HCT116 (cell line): Measurements from ENCODE around the gene PRPF8. TPM values are rescaled to one million over a fixed set of nuclear protein-coding genes. Genes with fewer than 3 reads are reported as not detected.

ENCODE experiments used
- ATAC-seq: fragments of 200-7000 bp; cut with Tn5 transposase; 2 replicates; pipeline ENCODE4 v1.9.1; 2020; ENCODE audit warnings: mild to moderate bottlenecking, moderate library complexity
- BruUV-seq: library from RNA; stranded (reverse); fragments of 400-500 nt; replicated peaks from 2 replicates; lab custom pipeline; 2021; lab: Mats Ljungman, UMichigan
- CTCF ChIA-PET: fragments of 300-600 bp; sonication (Branson Sonifier 250); formaldehyde crosslinking; loops from one replicate; lab custom pipeline; 2021; ENCODE audit warnings: antibody characterized with exemption; lab: Charles Lee
- POLR2A ChIA-PET: fragments of 300-600, 350-600 bp; sonication (Branson Sonifier 250); formaldehyde crosslinking; loops from one replicate; lab custom pipeline; 2021; ENCODE audit warnings: antibody characterized with exemption; lab: Charles Lee
- RAD21 ChIA-PET, 2 experiments: fragments of 300-600 bp; sonication (Branson Sonifier 250); formaldehyde crosslinking; loops; one replicate each; lab custom pipeline; 2023; ENCODE audit warnings: low total read pairs in 2 of 2; ENCODE audit not compliant: uncharacterized antibody in 2 of 2, unreplicated experiment in 2 of 2, low non-redundant PET in 1 of 2; lab: Charles Lee
- DNase-seq: peaks from one replicate; pipeline ENCODE4 v3.0.0-alpha.2; 2010; ENCODE audit warnings: low read depth, low spot score
- H2AFZ ChIP-seq: fragments of 200-600 bp; shearing (Covaris generic), sonication (generic); 2 replicates; pipeline ENCODE4 v1.6.1; 2017; ENCODE audit warnings: low read depth, mixed run types, mixed read lengths, antibody characterized with exemption, low read length; ENCODE audit not compliant: poor library complexity, severe bottlenecking
- H3K27ac ChIP-seq: 2 replicates; pipeline ENCODE4 v1.5.1; 2012; ENCODE audit warnings: low read depth, low read length
- H3K27me3 ChIP-seq: fragments of 200-600 bp; sonication (generic); 2 replicates; pipeline ENCODE4 v1.6.1; 2016; ENCODE audit warnings: mixed run types, low read length, mixed read lengths; ENCODE audit not compliant: insufficient read depth
- H3K36me3 ChIP-seq, 2 experiments: fragments of 200-500 bp in 1 of 2; fragments of 200-600 bp in 1 of 2; sonication (Bioruptor generic) in 1 of 2; sonication (generic) in 1 of 2; 2 replicates each; pipeline versions ENCODE4 v1.5.1 to v1.6.1; 2014 to 2016; ENCODE audit warnings: low read length in 2 of 2, inconsistent platforms in 1 of 2, mixed read lengths in 1 of 2, mixed run types in 1 of 2; ENCODE audit not compliant: insufficient read depth in 2 of 2, control insufficient read depth in 1 of 2
- H3K4me1 ChIP-seq, 2 experiments: fragments of 200-600 bp in 1 of 2; sonication (generic) in 1 of 2; 2 replicates each; pipeline versions ENCODE4 v1.5.1 to v1.6.1; 2012 to 2017; ENCODE audit warnings: low read length in 2 of 2, inconsistent platforms in 1 of 2, mild to moderate bottlenecking in 1 of 2, mixed read lengths in 1 of 2, mixed run types in 1 of 2, moderate library complexity in 1 of 2; ENCODE audit not compliant: insufficient read depth in 2 of 2, control insufficient read depth in 1 of 2
- H3K4me2 ChIP-seq: fragments of 200-600 bp; sonication (generic); 2 replicates; pipeline ENCODE4 v1.6.1; 2017; ENCODE audit warnings: mixed run types, low read length, mixed read lengths
- H3K4me3 ChIP-seq, 2 experiments: fragments of 200-600 bp in 1 of 2; sonication (generic) in 1 of 2; replicated peaks in 1 of 2; 2 replicates each; pipeline ENCODE4 v1.5.1; 2011 to 2016; ENCODE audit warnings: low read length in 2 of 2, control low read depth in 1 of 2, low read depth in 1 of 2, mild to moderate bottlenecking in 1 of 2, mixed read lengths in 1 of 2, mixed run types in 1 of 2
- H3K79me2 ChIP-seq: fragments of 200-600 bp; sonication (generic); 2 replicates; pipeline ENCODE4 v1.6.1; 2017; ENCODE audit warnings: mild to moderate bottlenecking, mixed run types, low read length, moderate library complexity, mixed read lengths; ENCODE audit not compliant: insufficient read depth
- H3K9ac ChIP-seq: fragments of 200-600 bp; sonication (generic); 2 replicates; pipeline ENCODE4 v1.6.1; 2016; ENCODE audit warnings: low read length, mixed read lengths
- H3K9me2 ChIP-seq: fragments of 200-600 bp; sonication (generic), shearing (Covaris generic); 2 replicates; pipeline ENCODE4 v1.6.1; 2017; ENCODE audit warnings: mixed run types, mild to moderate bottlenecking, moderate library complexity; ENCODE audit not compliant: insufficient read depth
- H3K9me3 ChIP-seq, 2 experiments: fragments of 200-500 bp in 1 of 2; fragments of 200-600 bp in 1 of 2; sonication (Bioruptor generic) in 1 of 2; sonication (generic) in 1 of 2; 2 replicates each; pipeline ENCODE4 v1.6.1; 2014 to 2017; ENCODE audit warnings: low read length in 2 of 2, mixed read lengths in 2 of 2, inconsistent platforms in 1 of 2, low read depth in 1 of 2, mild to moderate bottlenecking in 1 of 2, mixed run types in 1 of 2, moderate library complexity in 1 of 2; ENCODE audit not compliant: control insufficient read depth in 1 of 2, insufficient read depth in 1 of 2
- H4K20me1 ChIP-seq: fragments of 200-600 bp; sonication (generic), shearing (Covaris generic); 2 replicates; pipeline ENCODE4 v1.6.1; 2017; ENCODE audit warnings: mixed run types, mild to moderate bottlenecking, moderate library complexity; ENCODE audit not compliant: insufficient read depth
- EGR1 ChIP-seq: IDR thresholded peaks from 2 replicates; pipeline ENCODE4 v1.6.1; 2012; ENCODE audit warnings: low read depth
- ELF1 ChIP-seq: IDR thresholded peaks from 2 replicates; pipeline ENCODE4 v1.6.1; 2012; ENCODE audit warnings: low read depth, borderline replicate concordance
- EZH2 ChIP-seq: fragments of 200-600 bp; sonication (generic); IDR thresholded peaks from 2 replicates; pipeline ENCODE4 v1.6.1; 2017; ENCODE audit warnings: antibody characterized with exemption, mixed run types
- EZH2phosphoT487 ChIP-seq: fragments of 200-600 bp; IDR thresholded peaks from 2 replicates; pipeline ENCODE4 v1.6.1; 2018; ENCODE audit warnings: antibody characterized with exemption, borderline replicate concordance
- FOSL1 ChIP-seq: IDR thresholded peaks from 2 replicates; pipeline ENCODE4 v1.6.1; 2012; ENCODE audit warnings: low read depth
- JUND ChIP-seq: IDR thresholded peaks from 2 replicates; pipeline ENCODE4 v1.6.1; 2012
- POLR2A ChIP-seq: IDR thresholded peaks from 2 replicates; pipeline ENCODE4 v1.7.0; 2011; ENCODE audit warnings: borderline replicate concordance; ENCODE audit not compliant: insufficient read depth, insufficient read length; ENCODE audit errors: extremely low read depth
- POLR2AphosphoS5 ChIP-seq: IDR thresholded peaks from 2 replicates; pipeline ENCODE4 v1.6.1; 2011; ENCODE audit warnings: mild to moderate bottlenecking, low read depth, low read length, moderate library complexity
- RAD21 ChIP-seq: IDR thresholded peaks from 2 replicates; pipeline ENCODE4 v1.6.1; 2012; ENCODE audit warnings: low read depth, mild to moderate bottlenecking
- SRF ChIP-seq: IDR thresholded peaks from 2 replicates; pipeline ENCODE4 v1.6.1; 2012; ENCODE audit warnings: low read depth
- TCF7L2 ChIP-seq: IDR thresholded peaks from 2 replicates; pipeline ENCODE4 v1.7.0; 2011; ENCODE audit warnings: borderline replicate concordance, inconsistent platforms; ENCODE audit not compliant: insufficient read depth, insufficient read length; ENCODE audit errors: extremely low read depth
- YY1 ChIP-seq: IDR thresholded peaks from 2 replicates; pipeline ENCODE4 v1.6.1; 2011; ENCODE audit warnings: low read length, low read depth, moderate library complexity, mild to moderate bottlenecking; ENCODE audit not compliant: insufficient replicate concordance; ENCODE audit errors: extremely low read depth
- ZNF274 ChIP-seq: fragments of 200-500 bp; sonication (Bioruptor generic); IDR thresholded peaks from 2 replicates; pipeline ENCODE4 v1.6.1; 2014; ENCODE audit warnings: mild to moderate bottlenecking, low read depth, low read length, inconsistent platforms
- intact Hi-C: fragments of 100-400 bp; cut with micrococcal nuclease; formaldehyde crosslinking; loops from 2 replicates; pipeline ENCODE4 v1.10.0; 2022
- total RNA-seq: library from RNA; stranded (reverse); gene quantifications from one replicate; pipeline ENCODE4 v1.2.1, GENCODE V29; 2021; ENCODE audit not compliant: unreplicated experiment
- TF ChIP-seq, protein P1 (sequence below): IDR thresholded peaks from 2 replicates; pipeline ENCODE4 v1.6.1; 2012
- TF ChIP-seq, protein P2 (sequence below), 3 experiments: fragments of 200-600 bp in 1 of 3; sonication (generic) in 1 of 3; IDR thresholded peaks in 2 of 3; conservative IDR thresholded peaks in 1 of 3; 2 replicates each; pipeline ENCODE4 v1.5.1; 2012 to 2017; ENCODE audit warnings: low read depth in 2 of 3, low read length in 2 of 3, antibody characterized with exemption in 1 of 3, borderline replicate concordance in 1 of 3, control low read depth in 1 of 3, mild to moderate bottlenecking in 1 of 3, mixed read lengths in 1 of 3, mixed run types in 1 of 3, moderate library complexity in 1 of 3; ENCODE audit not compliant: insufficient read depth in 1 of 3
- TF ChIP-seq, protein P3 (sequence below): IDR thresholded peaks from 2 replicates; pipeline ENCODE4 v1.6.1; 2011; ENCODE audit warnings: mild to moderate bottlenecking, low read length, moderate library complexity; ENCODE audit not compliant: insufficient replicate concordance; ENCODE audit errors: extremely low read depth

PRPF8 gene
- total RNA-seq, 1 experiment from 2014 or later = 386 TPM

DNA sequence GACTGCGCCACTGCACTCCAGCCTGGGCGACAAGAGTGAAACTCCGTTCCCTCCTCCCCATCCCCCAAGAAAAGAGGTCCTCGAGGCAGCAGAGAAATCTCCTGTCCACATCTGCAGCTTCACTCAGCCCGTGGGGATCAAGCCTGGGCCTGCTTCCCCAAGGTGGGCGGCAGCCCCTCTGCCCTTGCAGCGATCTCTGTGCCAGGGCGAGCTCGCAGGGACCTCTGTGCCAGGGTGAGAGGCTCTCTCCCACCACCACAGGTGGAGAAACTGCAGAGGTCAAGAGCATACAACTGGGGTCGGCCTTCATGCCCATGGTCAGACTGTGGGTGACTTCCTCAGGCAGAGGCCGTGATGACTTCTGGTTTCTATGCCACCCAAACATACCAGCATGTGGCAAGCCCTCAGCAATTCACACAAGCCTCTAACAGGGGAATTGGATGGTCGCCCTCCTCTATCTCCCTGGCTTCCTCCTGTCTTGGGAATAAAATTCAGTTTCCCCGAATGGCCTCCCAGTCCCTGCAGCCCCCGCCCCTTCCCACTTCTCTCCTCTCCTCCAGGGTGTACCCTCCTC, 61.5 kb downstream of the PRPF8 start:
- no peak overlapping the region for H3K4me3 ChIP-seq
- ChIA-PET CTCF (no interaction called here), POLR2A (no interaction called here), RAD21 (interaction anchor here in 1 of 2 experiments (0.7 kb wide), 1 partner anchor 621 kb away, joined by 3 read pairs; no protein-coding TSS in a partner anchor)
- intact Hi-C loops = no loop called here
- H3K27ac ChIP-seq = no peak overlapping the region
- H3K9ac ChIP-seq = no peak overlapping the region
- H3K36me3 ChIP-seq = no peaks in the 10 kb centered on the region
- H2AFZ ChIP-seq = no peak overlapping the region
- DNase-seq (no peak), ATAC-seq (no peak)
- H3K9me2 ChIP-seq = no peaks in the 10 kb centered on the region
- no peaks in the 10 kb centered on the region for H4K20me1 ChIP-seq
- no peaks in the 10 kb centered on the region for H3K9me3 ChIP-seq
- no peak overlapping the region for H3K4me2 ChIP-seq
- H3K4me1 ChIP-seq = peaks cover 23 to 44% of the 10 kb centered on the region in 2 experiments
- no peak for TF ChIP-seq EZH2
- no peak for TF ChIP-seq SRF
- no peak for TF ChIP-seq POLR2A
- TF ChIP-seq, protein P1, sequence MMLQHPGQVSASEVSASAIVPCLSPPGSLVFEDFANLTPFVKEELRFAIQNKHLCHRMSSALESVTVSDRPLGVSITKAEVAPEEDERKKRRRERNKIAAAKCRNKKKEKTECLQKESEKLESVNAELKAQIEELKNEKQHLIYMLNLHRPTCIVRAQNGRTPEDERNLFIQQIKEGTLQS = no peak
- no peak for TF ChIP-seq RAD21
- no peak for TF ChIP-seq FOSL1
- TF ChIP-seq ELF1 = no peak
- TF ChIP-seq ZNF274 = no peak
- no peak for TF ChIP-seq EGR1
- TF ChIP-seq TCF7L2 = no peak
- TF ChIP-seq JUND = no peak
- TF ChIP-seq, protein P2, sequence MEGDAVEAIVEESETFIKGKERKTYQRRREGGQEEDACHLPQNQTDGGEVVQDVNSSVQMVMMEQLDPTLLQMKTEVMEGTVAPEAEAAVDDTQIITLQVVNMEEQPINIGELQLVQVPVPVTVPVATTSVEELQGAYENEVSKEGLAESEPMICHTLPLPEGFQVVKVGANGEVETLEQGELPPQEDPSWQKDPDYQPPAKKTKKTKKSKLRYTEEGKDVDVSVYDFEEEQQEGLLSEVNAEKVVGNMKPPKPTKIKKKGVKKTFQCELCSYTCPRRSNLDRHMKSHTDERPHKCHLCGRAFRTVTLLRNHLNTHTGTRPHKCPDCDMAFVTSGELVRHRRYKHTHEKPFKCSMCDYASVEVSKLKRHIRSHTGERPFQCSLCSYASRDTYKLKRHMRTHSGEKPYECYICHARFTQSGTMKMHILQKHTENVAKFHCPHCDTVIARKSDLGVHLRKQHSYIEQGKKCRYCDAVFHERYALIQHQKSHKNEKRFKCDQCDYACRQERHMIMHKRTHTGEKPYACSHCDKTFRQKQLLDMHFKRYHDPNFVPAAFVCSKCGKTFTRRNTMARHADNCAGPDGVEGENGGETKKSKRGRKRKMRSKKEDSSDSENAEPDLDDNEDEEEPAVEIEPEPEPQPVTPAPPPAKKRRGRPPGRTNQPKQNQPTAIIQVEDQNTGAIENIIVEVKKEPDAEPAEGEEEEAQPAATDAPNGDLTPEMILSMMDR (IDR thresholded peaks at IDR 0.05 in 2 of 3, conservative IDR thresholded peaks at IDR 0.05 in 1 of 3; ENCODE audit: borderline replicate concordance in 1 of 3, insufficient read depth in 1 of 3, low read depth in 2 of 3, low read length in 2 of 3) = no peak
- TF ChIP-seq EZH2phosphoT487 = no peak
- TF ChIP-seq POLR2AphosphoS5 = no peak
- TF ChIP-seq, protein P3, sequence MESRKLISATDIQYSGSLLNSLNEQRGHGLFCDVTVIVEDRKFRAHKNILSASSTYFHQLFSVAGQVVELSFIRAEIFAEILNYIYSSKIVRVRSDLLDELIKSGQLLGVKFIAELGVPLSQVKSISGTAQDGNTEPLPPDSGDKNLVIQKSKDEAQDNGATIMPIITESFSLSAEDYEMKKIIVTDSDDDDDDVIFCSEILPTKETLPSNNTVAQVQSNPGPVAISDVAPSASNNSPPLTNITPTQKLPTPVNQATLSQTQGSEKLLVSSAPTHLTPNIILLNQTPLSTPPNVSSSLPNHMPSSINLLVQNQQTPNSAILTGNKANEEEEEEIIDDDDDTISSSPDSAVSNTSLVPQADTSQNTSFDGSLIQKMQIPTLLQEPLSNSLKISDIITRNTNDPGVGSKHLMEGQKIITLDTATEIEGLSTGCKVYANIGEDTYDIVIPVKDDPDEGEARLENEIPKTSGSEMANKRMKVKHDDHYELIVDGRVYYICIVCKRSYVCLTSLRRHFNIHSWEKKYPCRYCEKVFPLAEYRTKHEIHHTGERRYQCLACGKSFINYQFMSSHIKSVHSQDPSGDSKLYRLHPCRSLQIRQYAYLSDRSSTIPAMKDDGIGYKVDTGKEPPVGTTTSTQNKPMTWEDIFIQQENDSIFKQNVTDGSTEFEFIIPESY = no peak
- TF ChIP-seq YY1 = no peak
- H3K27me3 ChIP-seq = no peaks in the 10 kb centered on the region
- H3K79me2 ChIP-seq = no peaks in the 10 kb centered on the region
- no TSS peak for BruUV-seq
